ENCODE results near the gene TSEN15. TPM values are rescaled to one million over a fixed set of nuclear protein-coding genes. Genes with fewer than 3 reads are reported as not detected.
A peak's percentile ranks its signal among the peaks of the same experiment; 100 is the strongest.

Gene TSEN15
- total RNA-seq, 2 experiments from 2014 or later, result 11.2 to 12.2 TPM

DNA sequence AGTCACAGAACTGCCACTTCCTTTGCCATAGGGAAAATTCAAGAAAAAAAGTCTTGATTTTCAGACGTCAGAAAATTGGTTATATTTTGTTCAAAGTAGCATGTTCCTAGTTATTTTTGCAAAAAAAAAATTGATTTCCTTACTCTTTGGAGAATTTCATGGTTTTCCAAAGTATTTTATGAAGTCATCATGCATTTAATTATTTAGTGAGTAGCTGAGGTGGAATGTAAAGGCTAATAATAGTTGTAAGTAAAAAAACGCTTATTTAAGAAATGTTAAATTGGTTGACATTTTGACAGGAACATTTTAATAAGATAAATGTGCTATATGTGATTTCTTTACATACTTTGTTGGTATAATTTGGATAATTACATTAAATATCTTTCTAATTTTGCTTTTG is 20.8 kb downstream of the TSEN15 start:
- Mint-ChIP-seq H3K36me3 (ENCODE audit: low read depth) (peaks cover 25% of the 10 kb centered on the region), H3K27ac (no peak overlapping the region), H3K4me3 (no peak overlapping the region), H3K27me3 (no peaks in the 10 kb centered on the region), H3K9me3 (no peaks in the 10 kb centered on the region), H3K4me1 (ENCODE audit: low read depth) (no peaks in the 10 kb centered on the region)
- ATAC-seq (ENCODE audit: poor library complexity) (no peak), DNase-seq (no peak)
- POLR2A ChIA-PET, result no interaction called here
- Histone ChIP-seq H3K27me3 (ENCODE audit: control insufficient read depth in 1 of 2, insufficient read depth in 2 of 2, low read length in 2 of 2) (no peaks in the 10 kb centered on the region), H3K4me3 (ENCODE audit: low read length) (no peak overlapping the region), H3K36me3 (ENCODE audit: insufficient read depth, low read length) (peaks cover 7% of the 10 kb centered on the region), H3K9me3 (ENCODE audit: control insufficient read depth in 1 of 2, insufficient read depth in 1 of 2, low read length in 2 of 2) (no peaks in the 10 kb centered on the region), H3K4me1 (ENCODE audit: insufficient read depth, low read length) (no peaks in the 10 kb centered on the region), H3K27ac (ENCODE audit: low read depth in 1 of 2, low read length in 2 of 2) (no peak overlapping the region)
- CTCF ChIA-PET, result no interaction called here
- TF ChIP-seq, protein P1, sequence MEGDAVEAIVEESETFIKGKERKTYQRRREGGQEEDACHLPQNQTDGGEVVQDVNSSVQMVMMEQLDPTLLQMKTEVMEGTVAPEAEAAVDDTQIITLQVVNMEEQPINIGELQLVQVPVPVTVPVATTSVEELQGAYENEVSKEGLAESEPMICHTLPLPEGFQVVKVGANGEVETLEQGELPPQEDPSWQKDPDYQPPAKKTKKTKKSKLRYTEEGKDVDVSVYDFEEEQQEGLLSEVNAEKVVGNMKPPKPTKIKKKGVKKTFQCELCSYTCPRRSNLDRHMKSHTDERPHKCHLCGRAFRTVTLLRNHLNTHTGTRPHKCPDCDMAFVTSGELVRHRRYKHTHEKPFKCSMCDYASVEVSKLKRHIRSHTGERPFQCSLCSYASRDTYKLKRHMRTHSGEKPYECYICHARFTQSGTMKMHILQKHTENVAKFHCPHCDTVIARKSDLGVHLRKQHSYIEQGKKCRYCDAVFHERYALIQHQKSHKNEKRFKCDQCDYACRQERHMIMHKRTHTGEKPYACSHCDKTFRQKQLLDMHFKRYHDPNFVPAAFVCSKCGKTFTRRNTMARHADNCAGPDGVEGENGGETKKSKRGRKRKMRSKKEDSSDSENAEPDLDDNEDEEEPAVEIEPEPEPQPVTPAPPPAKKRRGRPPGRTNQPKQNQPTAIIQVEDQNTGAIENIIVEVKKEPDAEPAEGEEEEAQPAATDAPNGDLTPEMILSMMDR (IDR thresholded peaks at IDR 0.05), result no peak
- intact Hi-C loops (cut with DNase I, micrococcal nuclease), result loop anchor here (10.0 kb wide), 2 partner anchors 592 to 622 kb away; no protein-coding TSS in a partner anchor

DNA sequence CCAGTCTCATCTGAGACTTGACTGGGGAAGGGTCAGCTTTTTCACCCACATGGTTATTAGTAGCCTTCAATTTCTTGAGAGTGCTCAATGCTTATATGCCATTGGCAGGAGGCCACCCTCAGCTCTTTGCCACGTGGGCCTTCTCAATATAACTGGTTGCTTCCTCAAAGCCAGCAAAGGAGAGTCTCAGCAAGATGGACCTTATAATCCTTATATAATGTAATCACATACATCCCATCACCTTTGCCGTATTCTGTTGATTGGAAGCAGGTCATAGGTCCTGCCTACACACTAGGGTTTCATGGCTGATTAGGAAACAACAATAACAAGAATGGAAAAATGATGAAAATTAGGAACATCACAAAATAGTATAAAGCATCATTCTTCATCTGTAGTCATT is 22.9 kb downstream of the TSEN15 start:
- no peak overlapping the region for H3K27ac Mint-ChIP-seq
- TF ChIP-seq, protein P1 (IDR thresholded peaks at IDR 0.05), result no peak
- no peaks in the 10 kb centered on the region for H3K27me3 Mint-ChIP-seq
- no peaks in the 10 kb centered on the region for H3K9me3 ChIP-seq (ENCODE audit: control insufficient read depth in 1 of 2, insufficient read depth in 1 of 2, low read length in 2 of 2)
- H3K4me1 Mint-ChIP-seq (ENCODE audit: low read depth), result no peaks in the 10 kb centered on the region
- intact Hi-C loops (cut with DNase I, micrococcal nuclease), result loop anchor here (10.0 kb wide), 2 partner anchors 590 to 620 kb away; no protein-coding TSS in a partner anchor
- peaks cover 7% of the 10 kb centered on the region for H3K36me3 ChIP-seq (ENCODE audit: insufficient read depth, low read length)
- no peaks in the 10 kb centered on the region for H3K4me1 ChIP-seq (ENCODE audit: insufficient read depth, low read length)
- H3K4me3 Mint-ChIP-seq, result no peak overlapping the region
- H3K36me3 Mint-ChIP-seq (ENCODE audit: low read depth), result peaks cover 25% of the 10 kb centered on the region
- H3K4me3 ChIP-seq (ENCODE audit: low read length), result no peak overlapping the region
- H3K27me3 ChIP-seq (ENCODE audit: control insufficient read depth in 1 of 2, insufficient read depth in 2 of 2, low read length in 2 of 2), result no peaks in the 10 kb centered on the region
- CTCF ChIA-PET, result no interaction called here
- no peak for ATAC-seq (ENCODE audit: poor library complexity)
- H3K9me3 Mint-ChIP-seq, result no peaks in the 10 kb centered on the region
- H3K27ac ChIP-seq (ENCODE audit: low read depth in 1 of 2, low read length in 2 of 2), result no peak overlapping the region
- POLR2A ChIA-PET, result no interaction called here
- no peak for DNase-seq

DNA sequence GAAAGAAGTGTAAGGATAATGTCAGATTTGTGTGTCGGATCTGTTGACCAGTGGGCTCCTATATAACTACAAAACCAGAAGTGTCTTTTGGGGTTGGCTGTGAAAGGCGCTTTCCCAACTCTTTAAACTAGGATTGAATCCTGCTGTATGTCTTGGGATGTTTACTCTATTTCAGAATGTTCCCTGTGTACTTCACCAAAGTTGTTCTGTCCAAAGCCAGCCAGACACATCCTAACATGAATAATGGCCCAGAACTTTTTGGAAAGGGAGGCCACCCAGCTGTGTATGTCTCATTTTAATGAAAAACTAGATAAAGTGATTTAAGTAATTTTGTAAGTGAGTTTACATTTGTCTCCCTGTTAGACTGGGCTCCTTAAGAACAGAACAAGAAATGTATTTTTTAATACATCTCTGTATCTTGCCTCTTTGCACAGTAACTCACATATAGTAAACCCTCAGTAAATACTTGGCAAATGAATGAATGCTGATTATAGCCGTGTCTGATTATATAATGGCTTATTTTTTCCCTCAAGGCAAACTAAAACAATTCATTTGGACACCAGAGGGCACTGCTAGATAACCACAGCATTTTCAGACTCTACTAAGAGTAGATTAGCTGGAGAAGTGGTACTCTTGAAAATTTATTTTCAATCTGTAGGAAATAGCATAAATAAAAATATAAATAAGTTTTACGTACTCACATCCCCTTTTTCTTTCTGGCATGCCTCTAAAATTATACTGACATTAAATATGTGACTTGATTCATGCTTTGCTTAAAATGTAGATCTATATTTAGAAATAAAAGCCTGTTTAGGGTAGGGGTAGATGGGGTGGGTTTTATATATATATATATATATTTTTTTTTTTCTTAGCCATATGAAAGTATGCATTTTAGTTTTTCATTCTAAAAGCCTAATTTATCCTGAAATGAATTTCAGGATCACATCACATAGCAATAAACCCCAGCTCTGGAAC is 23.8 kb downstream of the TSEN15 start:
- H3K27ac Mint-ChIP-seq, result peak overlapping the region; percentile 25
- no peaks in the 10 kb centered on the region for H3K27me3 ChIP-seq (ENCODE audit: control insufficient read depth in 1 of 2, insufficient read depth in 2 of 2, low read length in 2 of 2)
- peak; percentile 34 for ATAC-seq (ENCODE audit: poor library complexity)
- TF ChIP-seq, protein P1 (IDR thresholded peaks at IDR 0.05), result peak; percentile 56
- H3K36me3 ChIP-seq (ENCODE audit: insufficient read depth, low read length), result peaks cover 7% of the 10 kb centered on the region
- no peaks in the 10 kb centered on the region for H3K9me3 Mint-ChIP-seq
- H3K4me1 Mint-ChIP-seq (ENCODE audit: low read depth), result no peaks in the 10 kb centered on the region
- DNase-seq, result peak in 4 of 14 experiments; percentile 19 to 53 (median 50)
- H3K4me3 Mint-ChIP-seq, result no peak overlapping the region
- intact Hi-C loops (cut with DNase I, micrococcal nuclease), result loop anchor here (1.0 to 10.0 kb wide), 5 partner anchors 147 to 907 kb away; no protein-coding TSS in a partner anchor
- H3K9me3 ChIP-seq (ENCODE audit: control insufficient read depth in 1 of 2, insufficient read depth in 1 of 2, low read length in 2 of 2), result no peaks in the 10 kb centered on the region
- POLR2A ChIA-PET, result no interaction called here
- H3K27me3 Mint-ChIP-seq, result no peaks in the 10 kb centered on the region
- no peak overlapping the region for H3K27ac ChIP-seq (ENCODE audit: low read depth in 1 of 2, low read length in 2 of 2)
- H3K4me1 ChIP-seq (ENCODE audit: insufficient read depth, low read length), result no peaks in the 10 kb centered on the region
- no peak overlapping the region for H3K4me3 ChIP-seq (ENCODE audit: low read length)
- H3K36me3 Mint-ChIP-seq (ENCODE audit: low read depth), result peaks cover 25% of the 10 kb centered on the region
- CTCF ChIA-PET, result no interaction called here

All from CD4-positive, alpha-beta T cell (primary cell).